Renal pelvis (tissue), 4 donors: Measurements from ENCODE around the gene PSMA3. TPM values are rescaled to one million over a fixed set of nuclear protein-coding genes. Genes with fewer than 3 reads are reported as not detected.

Experiments used
- DNase-seq: peaks from one replicate; pipeline ENCODE4 v3.0.0-alpha.2; 2013
- polyA plus RNA-seq, 3 donors: library from polyadenylated mRNA; unstranded; fragments of 120-200 nt; gene quantifications; one replicate each; pipeline ENCODE4 v1.2.1, GENCODE V29; 2013; ENCODE audit not compliant: insufficient read length in 3 of 3

Gene PSMA3
- polyA plus RNA-seq, 3 donors, result 137 to 167 (median 164) TPM

DNA sequence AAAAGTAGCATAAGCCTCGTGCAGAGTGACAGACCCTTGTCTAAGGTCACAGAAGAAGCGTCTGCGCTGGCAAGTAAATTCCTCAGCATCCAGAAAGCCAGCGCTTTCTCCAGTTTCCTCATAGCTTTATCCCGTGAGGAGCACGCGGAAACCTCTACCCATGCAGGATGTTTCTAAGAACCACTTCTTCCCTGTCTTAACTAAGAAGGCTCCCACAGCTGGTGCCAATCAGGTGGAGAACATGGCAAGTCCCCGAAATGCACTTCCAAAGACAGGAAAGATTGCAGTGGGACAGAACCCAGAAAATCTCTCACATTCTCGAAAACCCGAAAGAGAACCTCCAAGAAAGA, 52.7 kb downstream of the PSMA3 start:
- DNase-seq, result no peak

- peak; percentile 100 for DNase-seq
Observed at GRCh38 chr14:58297762-58298476, 53.3 kb downstream of the PSMA3 start.

DNA sequence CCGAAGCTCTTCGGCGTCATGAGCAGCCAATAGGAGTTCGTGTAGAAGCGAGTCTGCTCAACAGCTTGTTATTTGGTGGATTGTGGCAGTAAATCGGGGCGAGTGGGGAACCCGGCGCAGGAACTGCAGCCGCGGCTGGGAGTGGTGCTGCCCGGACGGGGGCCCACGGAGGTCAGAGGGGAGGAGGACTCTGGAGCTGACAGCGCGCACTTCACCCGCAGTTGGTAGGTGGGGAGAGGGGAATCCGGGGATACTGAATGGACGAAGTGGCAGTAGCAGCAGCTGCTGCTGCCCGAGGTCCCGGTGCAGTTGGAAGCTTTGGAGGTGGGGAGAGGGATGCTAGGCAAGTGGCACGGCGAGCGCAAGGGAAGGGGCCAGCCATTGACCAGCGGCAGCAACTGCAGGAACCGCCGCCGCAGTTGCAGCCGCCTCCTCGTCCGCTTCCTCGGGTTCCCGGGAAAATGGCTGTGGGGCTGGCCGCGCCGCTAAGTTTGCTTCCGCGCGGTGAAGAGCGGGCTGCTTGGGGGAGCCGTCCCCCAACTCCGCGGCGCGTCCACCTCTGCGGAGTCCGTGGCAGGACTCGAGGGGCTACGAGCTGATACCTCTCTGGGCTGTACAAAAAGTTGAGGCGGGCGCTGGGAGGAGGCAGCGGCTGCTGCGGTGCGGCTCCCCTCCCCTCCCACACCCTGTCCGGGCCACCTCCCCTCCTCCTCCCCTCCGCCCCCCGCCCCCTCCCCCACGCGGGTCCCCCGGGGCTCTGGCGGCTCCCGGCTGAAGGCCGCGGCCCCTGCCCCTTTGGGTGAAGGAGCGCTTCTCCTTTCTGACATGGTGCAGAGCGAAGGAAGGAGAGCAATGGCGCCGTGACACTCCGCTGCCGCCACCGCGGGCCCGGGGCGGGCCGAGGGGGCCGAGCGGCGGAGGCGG, 54.1 kb downstream of the PSMA3 start, which contains the start of gene ARID4A:
Gene ARID4A (plus strand): TSS at position 79 of the 924 bp plus-strand sequence. CDS start 1,300 bp downstream, outside the sequence.
- DNase-seq, result peak; percentile 26

DNA sequence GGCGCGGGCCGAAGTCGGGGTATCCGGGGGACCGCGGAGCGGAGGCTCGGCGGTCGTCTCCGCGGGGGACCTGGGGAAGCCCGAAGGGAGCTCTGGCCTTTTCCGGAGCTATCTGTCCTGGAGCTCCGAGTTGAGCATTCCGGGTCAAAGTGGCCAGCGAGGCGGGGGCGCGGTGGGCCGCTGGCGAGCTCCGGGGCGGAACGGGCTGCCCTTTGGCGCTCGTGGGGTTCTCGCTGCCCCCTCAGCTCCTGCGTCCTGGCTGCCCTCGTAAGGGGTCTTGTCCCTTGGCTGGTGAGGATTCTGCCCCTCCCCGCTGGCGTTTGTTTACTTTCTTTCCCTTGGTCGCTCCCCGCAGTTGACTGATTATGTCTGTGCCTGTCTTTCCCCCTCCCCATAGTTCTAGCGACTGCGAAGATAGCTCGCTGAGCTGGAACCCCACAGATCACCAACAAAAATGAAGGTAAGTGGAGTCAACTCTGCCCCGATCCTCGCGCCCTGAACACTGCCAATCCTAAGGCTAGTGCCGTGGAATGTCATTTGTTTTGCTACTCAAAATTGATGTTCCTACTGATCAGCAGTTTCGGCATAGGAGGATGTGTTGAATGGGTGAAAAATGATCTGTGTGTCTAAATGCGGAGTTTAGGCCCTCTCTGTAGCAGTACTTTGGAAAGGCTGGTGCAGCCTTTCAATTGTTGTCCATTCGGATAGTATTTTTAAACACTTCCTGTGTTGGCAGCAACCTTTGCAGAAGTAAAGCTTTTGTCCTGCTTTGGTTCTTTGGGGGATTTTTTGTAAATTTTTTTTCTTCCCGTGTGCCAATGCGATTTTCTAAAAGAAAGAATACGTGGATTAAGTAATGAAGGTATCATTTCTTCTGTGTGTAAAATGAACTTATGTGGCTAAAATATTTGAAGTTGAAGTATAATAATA, 55.0 kb downstream of the PSMA3 start:
- DNase-seq, result peak; percentile 23

DNA sequence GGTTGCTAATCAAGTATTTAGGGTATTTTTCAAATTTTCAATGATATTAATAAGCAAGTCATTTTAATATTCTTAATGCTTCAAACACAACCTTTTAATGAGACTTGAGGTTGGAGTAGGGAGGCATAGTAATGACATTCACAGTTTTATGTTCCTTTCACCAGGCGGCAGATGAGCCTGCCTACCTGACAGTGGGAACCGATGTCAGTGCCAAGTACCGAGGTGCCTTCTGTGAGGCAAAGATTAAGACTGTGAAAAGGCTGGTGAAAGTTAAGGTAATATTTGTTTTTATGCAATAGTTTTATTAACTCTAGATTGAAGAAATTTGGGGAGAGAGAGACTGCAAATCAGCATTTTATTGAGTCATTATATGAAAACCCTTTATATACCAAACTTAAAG, 56.8 kb downstream of the PSMA3 start:
- DNase-seq, result no peak

- no peak for DNase-seq
Observed at GRCh38 chr14:58305730-58306129, 61.1 kb downstream of the PSMA3 start.

DNA sequence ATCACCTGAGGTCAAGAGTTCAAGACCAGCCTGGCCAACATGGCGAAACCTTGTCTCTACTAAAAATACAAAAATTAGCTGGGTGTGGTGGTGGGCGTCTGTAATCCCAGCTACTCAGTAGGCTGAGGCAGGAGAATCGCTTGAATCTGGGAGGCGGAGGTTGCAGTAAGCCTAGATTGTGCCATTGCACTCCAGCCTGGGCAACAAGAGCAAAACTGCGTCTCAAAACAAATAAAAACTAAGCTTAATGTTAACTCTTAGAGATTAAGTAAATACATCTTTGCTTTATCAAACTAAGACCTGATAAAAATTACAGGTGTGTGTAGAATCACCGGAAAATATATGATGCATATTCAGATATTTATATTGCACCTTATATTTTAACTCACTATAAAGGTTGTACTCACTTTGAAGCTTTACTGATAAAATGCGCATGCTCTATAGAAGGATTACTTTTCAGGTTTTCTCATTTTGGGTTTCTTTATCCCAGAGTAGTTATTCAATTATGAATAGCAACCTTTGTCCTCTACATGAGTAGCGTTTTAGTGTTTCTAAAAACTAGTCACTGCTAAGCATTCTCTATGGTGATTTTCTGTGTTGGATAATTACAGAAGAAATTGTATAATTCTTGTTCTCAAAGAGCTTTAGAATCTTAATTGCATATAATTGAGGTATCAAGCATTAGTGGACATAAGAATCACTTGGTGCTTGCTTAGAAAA, 63.1 kb downstream of the PSMA3 start:
- DNase-seq, result no peak

DNA sequence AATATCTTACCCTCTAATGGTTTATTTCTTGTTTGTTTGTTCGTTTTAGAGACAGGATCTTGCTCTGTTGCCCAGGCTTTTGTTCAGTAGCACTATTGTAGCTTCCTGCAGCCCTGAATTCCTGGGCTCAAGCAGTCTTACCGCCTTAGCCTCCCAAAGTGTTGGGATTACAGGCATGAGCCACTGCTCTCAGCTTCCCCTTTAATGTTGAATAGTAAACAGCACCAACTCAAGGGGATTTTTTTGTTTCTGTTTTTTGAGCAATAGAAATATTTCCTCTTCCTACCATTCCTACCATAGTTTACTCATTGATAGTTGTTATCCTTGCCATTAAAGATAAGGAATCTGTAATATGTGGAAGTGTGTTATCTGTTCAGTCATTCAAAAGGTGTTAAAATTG, 64.4 kb downstream of the PSMA3 start:
- DNase-seq, result no peak

DNA sequence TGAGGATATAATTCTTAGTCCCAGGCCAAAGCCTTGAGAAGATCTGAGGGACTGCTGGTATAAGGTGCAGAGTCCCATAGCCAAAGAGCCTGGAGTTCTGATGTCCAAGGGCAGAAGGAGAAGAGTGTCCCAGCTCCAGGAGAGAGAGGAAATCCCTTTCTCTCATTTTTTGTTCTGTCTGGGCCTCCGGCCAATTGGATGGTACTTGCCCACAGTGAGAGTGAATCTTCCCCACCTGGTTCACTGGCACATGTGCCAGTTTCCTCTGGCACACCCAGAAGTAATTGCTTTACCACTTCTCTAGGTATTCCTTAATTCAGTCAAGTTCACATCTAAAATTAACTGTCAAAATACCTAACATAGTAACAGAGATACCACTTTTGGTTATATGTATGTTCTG, 69.1 kb downstream of the PSMA3 start:
- no peak for DNase-seq

DNA sequence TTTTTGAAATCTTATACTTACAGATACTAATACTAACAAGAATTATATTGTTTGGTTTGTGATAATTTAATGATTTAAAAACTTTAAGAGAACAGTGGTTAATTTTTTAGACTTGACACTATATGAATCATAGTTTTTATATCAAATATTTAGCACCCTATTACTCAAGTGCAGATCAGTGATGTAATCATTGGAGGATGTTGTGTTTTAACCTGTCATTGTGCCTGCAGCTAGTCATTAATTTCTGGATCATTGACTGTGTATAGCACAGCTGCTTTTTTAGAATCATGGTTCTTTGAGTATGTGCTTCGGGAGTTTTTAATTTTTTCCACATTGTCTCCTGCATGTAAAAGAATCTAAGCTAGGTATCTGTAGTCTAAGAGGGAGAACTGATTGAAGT, 71.0 kb downstream of the PSMA3 start:
- no peak for DNase-seq

Other genes with a start within 250 kb of the PSMA3 start
- gene ARMH4, start 92.6 kb upstream of the PSMA3 start, polyA plus RNA-seq, result 10 to 100 TPM; 69.9 to 74.2 (median 74.2) TPM
- 10 to 100 TPM; 92.6 to 96.6 (median 96.0) TPM for gene ACTR10, start 44.7 kb upstream of the PSMA3 start, polyA plus RNA-seq
- 10 to 100 TPM; 26.3 to 37.9 (median 34.9) TPM for gene ARID4A, start 53.7 kb downstream of the PSMA3 start, polyA plus RNA-seq
- 1 to 10 TPM; 1.5 to 2.8 (median 2.3) TPM for gene TOMM20L, start 151.1 kb downstream of the PSMA3 start, polyA plus RNA-seq
- 10 to 100 TPM; 77.1 to 78.4 (median 77.2) TPM for gene TIMM9, start 182.7 kb downstream of the PSMA3 start, polyA plus RNA-seq
- gene KIAA0586, start 182.9 kb downstream of the PSMA3 start, polyA plus RNA-seq, result 10 to 100 TPM; 12.1 to 25.1 (median 21.3) TPM